OCI-M1 (cell line): ENCODE measurements around the gene SERGEF.
"Not testable (repeated sequence)": the region's sequence is repeated elsewhere in the genome, so short reads cannot be mapped to it uniquely, and the experiment has no call there.

ENCODE experiments used
- DNase-seq: peaks from one replicate; lab custom pipeline; 2025; lab: John Stamatoyannopoulos, UW

The SERGEF gene

DNA sequence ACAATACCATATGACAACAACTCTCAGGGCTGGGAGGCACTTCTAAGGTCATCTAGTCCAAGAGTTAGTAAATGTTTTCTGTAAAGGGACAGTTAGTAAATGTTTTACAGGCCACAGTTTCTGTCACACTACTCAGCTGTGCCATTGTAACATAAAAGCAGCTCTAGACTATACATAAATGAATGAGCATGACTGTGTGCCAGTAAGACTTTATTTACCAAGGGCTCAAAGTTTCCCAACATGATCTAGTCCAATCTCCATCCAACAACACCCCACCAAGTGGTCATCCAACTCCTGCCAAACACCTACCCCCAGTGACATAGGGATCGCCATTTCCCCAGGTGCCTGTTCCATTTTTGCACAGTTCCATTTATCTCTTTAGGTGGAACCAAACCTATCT lies 12.1 kb downstream of the SERGEF start:
- no peak for DNase-seq

DNA sequence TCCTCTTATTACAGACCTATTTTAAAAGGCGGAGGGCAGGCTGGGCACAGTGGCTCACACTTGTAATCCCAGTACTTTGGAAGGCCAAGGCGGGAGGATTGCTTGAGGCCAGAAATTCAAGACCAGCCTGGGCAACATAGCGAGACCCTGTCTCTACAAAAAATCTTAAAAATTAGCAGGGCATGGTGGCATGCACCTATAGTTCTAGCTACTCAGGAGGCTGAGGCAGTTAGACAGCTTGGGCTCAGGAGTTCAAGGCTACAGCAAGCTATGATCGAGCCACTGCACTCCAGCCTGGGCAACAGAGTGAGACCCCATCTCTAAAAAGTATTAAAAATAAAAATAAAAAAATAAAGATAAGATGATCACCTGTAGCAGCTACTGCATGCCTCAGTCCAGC lies 12.7 kb downstream of the SERGEF start:
- not testable (repeated sequence) for DNase-seq

DNA sequence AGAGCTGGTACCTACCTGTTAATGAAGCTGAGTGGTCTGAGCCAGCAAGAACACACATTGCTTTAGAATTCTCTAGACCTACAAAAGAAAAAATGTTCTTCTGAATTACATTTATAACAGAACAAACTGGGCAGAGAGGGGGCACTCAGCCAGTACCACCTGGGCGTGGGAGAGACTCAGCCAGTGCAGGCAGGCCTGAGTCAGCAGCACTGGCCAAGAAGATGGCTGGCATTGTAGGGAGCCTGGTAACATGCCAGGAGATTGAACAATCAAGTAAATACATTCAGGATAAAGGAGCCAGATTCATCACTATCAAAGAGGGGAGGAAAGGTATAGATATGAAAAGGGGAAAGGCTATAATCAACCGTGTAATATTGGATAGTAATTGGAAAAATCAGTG lies 19.9 kb downstream of the SERGEF start:
- DNase-seq = no peak

DNA sequence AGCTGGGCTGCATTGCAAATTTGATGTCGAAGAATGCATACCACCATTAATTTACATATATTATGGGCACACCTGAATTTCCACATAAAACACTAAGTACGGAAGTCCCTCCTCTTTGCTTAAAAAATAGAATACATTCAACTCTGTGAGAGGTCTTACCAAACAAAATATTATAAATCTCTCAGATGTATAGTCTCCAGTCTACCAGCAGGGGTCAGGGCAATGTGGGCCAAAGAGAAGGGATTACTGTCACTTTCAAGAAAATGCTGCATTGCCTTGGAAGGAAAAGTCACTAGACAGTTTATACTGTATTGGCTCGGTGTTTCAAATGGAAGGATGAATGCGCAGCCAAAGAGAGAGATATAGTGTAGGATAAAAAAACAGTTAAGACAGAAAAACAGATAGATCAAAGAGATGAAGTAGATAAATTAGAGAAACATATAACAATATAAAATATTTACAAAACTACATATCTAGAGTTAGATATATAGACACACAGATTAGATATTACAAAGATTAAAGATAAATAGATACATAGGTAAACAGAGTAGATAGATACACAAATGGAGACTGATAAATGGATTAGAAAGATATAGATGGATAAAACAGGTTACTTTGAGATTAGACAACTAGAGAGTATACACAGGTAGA lies 20.9 kb downstream of the SERGEF start:
- peak; percentile 70 for DNase-seq

DNA sequence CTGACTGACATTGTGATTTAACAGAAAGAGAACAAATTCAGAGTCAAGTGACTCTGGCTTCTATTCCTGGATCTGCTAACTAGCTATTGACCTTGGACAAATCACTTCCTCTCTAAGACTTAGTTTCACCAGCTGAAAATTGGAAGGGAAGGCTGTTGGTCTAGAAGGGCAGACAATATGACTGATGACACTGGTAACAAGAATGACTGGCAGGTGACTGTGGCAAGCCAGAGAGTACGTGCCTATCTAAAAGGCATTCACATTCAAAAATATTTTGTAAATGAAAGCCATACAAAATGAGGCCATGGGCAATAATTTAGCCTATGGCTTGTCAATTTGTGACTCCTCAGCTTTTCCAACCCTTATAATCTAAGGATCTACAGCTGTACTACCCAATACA lies 23.5 kb downstream of the SERGEF start:
- DNase-seq = no peak

DNA sequence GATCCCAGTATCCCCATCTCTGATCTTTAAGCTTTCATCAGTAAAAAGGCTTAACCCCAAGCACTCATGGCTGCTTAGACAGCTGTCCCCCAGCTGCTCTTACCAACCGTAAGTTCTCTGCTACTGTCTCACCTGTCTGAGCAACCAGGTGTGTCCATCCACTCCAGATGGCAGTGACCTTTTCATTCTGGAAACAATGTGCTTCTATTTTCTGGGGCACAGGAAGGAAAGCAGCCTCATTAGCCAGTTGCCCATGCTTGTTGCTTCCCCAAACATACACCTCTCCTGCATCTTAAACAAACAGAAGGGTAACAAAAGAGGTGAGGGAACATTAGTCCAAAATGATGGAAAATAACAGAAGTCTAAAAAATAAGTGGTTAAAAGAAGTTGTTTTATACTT lies 24.4 kb downstream of the SERGEF start:
- DNase-seq = no peak

DNA sequence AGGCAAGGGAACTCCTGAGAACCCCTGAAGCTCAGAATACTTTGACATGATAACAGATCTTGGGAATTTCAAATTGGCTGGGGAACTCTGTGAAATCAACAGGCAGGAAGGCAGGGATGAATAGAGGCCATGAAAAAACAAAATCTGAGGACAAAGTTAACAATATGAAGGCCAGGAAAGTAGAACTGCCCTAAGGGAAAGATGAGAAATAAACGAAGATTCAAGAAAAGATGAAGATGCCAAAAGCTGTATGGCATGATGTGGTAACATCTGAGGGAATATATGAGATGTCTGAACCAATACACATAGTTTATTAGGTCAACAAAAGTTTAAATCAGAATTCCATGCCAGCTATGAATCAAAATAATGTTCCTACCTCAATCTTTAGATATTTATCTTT lies 25.0 kb downstream of the SERGEF start:
- no peak for DNase-seq

DNA sequence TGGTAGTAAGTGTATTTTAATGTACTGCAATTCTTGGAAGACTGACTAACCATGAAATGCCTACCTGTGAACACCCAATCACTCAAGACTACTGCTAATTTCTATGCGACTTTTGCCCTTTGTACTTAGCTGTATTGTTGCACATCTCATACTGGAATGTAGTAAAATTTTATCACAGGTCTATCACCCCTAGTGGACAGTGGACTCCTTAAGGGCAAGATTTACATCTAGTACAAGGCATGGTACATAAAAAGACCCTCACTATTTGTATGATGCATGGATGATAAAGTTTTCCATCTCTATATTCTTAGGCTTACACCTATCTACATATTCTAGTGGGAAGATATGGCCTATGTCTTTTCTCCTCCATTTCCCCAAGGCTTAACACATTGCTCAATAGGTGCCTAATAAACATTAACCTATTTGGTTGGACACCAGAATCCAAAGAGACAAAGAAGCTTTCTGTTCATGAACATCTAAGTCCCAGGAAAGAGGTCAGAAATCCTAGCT lies 26.1 kb downstream of the SERGEF start:
- DNase-seq = no peak

DNA sequence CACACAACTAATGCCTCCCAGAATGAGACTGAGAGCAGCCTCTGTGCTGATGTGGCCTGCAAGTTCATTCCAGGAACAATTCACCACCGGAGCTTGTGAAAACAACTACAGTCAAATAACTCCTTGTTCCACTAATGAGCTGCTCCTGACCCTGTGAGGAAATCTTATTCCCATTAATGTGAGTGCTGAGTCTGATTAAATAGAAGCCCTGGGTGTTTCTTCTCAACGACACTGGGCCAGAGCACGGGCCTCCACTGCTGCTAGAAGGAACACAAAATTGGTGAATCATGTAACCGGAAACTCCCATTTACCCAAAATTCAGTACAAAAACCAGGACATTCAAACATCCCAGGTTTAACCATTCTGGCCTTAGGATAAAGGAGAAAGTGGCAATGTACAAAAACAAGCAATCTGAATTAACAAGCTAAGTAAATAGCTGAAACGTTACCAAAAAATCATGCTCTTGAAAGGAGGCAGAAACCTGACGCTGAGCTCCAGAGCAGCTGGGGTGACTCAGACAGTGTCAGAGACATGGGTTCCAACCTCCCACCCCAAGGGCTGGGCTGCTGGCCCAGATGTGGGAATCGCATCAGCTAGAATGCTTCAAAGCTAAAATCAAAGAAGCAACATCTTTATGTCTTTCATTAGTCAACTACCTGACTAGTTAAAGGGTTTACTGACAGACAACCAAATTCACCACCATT lies 26.7 kb downstream of the SERGEF start:
- no peak for DNase-seq

DNA sequence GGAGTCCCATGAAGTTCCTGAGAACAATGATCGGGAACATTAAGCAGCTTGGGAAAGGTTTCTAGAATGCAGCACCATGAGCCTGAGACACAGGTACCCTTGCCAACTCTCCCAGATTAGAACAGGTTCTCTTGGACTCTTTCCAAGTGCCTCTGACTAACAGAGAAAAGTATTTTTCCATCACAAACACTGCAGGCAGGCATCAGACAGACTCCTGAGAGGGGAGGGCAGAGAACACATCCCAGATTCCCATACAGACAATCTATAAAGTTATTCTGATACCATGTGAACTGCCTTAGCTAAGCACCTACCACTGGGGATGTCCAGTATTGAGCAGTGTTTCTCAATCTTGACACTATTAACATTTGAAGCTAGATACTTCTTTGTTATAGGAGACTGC lies 27.3 kb downstream of the SERGEF start:
- no peak for DNase-seq

DNA sequence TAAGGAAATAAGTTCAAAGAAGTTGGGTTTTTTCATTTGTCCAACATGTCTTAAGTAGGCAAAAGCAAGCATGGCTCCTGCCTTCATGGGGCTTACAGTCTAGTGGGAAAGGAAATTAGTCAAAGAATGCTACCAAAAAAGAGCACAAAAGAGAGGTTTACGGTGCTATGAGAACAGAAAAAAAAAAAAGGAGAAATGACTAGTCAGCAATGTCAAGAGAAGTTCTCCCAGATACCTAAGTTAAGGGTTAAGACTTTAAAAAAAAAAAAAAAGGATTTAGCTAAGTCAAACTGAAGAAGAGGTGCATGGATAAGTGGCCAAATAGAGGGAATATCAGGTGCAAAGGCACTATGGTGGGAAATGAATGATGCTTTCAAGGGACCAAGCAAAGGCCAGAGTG lies 29.3 kb downstream of the SERGEF start:
- no peak for DNase-seq

DNA sequence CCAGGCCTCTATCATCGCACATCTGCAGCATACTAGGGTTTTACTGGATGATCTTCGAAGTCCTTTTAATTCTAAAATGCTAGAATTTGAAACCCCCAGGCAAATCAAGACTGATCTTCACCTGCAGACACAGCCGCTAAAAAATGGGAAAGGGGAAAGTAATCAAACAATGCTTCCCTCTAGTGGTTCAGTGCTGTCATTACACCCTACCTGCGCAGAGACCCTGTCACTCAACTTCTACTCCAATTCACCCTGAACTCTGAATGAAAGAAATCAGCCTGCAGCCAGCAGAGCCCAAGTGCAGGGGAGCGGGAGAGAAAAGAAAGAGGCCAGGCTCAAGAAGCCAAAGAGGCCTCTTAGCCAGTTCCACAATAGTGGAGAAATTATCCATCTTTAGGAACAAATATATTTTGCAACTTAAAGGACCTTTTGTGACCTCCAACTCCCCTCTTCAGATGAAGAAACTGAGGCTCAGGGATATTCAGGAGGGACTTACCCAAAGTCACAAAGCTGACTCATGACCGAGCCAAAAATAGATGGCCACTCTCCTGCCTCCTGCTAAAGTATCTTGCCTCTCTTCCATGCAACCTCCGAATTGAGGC lies 33.0 kb downstream of the SERGEF start:
- DNase-seq = peak; percentile 57

DNA sequence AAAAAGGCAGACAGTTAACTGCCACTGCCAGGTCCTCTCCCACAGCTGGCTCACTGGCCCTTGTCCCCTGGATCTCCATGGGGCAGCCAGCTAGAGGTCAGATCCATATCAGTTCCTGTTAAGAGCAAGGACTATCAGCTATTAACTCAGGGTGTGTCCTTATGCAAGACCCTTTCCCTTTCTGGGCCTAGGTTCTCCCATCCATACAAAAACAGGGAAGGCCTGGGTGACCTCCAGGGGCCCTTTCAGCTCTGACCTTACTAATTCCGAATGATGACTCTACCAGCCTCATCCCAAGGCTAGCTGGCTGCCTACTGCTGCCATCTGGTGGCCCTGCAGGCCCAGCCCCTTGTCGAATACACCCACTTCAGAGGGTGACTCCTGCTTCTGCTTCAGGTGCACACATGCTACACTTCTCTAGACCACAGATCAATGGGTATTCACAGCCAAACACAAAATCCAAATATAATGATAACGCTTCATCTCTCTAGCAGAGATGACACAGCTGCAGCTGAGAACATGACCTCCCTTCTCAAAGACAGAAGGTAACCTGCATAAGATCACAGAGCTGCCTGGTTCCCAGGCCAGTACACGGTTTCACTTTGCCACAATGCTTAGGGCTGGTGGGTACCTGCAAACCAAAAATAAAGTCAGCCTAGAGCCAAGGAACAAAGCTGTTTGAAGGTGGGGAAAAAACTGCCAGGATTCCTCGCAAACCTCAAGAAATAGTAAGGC lies 34.1 kb downstream of the SERGEF start:
- DNase-seq = peak; percentile 68

DNA sequence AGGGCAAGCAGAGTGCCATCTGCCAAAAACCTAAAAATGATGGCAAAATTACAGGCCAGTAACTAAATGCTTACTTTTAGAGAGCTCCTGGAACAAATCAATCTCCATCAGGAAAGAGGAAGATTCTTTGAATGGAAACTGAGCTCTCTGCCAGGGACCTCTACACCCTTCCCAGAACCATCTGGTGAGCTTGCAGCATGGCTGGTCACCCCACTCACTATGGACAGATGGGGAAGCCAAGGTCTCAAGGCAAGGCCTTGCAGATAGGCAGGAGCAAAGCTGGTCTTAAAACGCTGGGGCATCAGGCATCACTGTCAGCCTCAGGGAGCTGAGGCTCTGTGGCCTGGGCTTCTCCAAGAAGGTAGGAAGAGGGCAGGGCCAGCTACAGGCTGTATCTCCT lies 36.2 kb downstream of the SERGEF start:
- DNase-seq = no peak

DNA sequence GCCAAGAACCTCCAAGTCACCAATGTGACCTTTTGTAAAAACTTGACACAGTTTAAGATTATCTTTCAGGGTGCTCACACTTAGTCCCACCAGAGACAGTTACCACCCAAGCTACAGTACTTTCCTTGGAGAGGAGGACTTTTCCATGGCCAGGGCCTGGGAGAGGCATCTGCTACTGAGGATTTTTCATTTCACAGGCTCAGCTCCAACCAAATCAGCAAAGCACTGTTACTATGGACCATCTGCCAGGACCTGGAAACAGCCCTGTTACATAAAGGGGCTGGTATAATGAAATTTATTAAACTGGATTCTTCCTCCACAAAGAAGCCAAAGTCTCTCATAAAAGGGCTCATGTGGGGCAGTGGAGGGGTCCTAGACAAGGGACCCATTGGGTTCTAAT lies 38.6 kb downstream of the SERGEF start:
- DNase-seq = no peak

DNA sequence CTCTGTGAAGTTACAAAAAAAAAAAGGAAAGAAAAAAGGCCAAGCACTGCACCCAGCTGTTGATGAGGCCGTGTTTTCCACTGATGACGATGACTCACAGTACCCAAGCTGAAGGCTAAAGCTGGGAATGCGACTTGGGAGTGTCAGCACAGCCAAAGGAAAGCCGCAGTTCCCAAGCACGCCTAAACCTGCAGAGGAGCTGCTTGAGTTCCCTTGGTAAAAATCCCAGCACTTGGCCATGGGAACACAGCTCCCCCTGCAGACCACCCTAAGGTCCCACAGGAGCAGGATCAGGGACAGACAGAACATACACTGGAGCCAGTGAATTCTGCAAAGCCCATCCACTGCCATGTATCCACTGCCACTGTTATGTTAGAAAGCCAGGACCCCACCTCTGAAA lies 39.9 kb downstream of the SERGEF start:
- DNase-seq = peak; percentile 21

DNA sequence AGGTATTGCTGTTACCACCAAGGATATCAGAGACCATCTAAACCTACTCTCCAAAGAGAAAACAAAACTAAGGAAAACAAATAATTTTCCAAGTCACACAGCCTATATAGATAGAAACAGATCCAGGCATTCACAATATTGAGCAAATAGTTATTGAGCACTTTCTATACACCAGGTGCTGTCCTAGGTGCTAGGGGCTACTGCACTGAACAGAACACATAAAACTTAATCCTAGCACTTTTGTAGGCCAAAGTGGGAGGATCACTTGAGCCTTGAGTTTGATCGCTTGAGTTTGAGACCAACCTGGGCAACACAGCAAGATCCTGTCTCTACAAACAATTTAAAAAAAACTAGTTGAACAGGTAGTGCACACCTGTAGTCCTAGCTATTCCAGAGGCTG lies 44.6 kb downstream of the SERGEF start:
- no peak for DNase-seq

DNA sequence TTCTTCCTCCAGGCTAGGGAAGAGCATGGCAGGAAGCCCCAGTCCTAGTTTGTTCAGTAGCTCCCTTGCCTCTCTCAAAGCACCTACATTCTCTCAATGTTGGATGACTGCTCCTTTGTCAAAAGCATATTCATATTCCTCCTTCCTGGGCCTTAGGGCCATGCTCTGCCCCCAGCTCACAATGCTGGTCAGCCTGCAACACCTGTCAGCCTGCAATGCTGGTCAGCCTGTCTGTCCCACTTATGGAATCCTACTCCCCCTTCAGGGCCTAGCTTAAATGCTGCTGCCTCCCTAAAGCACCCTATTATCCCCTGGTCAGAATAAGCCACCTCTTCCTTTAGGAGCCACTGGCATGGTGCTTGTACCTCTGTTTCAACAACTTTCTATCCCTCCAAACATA lies 45.2 kb downstream of the SERGEF start:
- no peak for DNase-seq

DNA sequence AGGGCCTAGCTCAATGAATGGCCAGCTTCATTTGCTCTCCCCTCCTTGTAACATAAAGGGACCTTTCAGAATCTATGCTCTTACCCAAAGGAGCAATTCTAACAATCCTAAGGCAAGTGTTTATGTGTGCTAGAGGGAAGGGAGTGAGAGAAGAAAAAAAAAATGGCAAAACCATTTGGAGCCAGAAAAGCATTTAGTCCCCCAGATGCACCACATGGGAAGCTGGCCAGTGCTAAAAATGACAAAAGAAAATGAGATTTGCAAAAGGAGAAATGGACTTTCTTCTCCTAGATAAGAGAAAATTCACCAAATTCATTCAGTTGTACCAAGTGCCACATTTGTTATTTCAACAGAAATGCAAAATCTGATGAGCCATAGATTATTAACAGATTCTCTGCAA lies 52.8 kb downstream of the SERGEF start:
- no peak for DNase-seq

DNA sequence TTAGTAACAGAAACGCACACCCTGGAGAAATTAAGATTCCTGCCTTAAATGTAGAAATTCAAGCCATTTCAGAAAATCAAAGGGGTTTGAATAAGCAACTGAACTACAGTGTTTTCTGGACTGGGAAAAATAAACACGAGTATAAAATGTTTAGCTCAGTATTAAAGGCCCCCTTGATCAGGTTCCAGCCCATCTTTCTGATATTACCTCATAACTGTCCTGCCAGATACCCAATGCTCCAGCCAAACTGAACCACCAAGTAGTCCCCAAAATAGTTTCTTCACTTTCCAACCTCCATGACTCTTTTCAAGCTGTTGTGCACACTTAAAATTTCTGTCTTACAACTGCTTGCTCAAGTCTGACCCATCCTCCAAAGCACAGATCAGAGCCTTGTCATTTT lies 54.4 kb downstream of the SERGEF start:
- no peak for DNase-seq

DNA sequence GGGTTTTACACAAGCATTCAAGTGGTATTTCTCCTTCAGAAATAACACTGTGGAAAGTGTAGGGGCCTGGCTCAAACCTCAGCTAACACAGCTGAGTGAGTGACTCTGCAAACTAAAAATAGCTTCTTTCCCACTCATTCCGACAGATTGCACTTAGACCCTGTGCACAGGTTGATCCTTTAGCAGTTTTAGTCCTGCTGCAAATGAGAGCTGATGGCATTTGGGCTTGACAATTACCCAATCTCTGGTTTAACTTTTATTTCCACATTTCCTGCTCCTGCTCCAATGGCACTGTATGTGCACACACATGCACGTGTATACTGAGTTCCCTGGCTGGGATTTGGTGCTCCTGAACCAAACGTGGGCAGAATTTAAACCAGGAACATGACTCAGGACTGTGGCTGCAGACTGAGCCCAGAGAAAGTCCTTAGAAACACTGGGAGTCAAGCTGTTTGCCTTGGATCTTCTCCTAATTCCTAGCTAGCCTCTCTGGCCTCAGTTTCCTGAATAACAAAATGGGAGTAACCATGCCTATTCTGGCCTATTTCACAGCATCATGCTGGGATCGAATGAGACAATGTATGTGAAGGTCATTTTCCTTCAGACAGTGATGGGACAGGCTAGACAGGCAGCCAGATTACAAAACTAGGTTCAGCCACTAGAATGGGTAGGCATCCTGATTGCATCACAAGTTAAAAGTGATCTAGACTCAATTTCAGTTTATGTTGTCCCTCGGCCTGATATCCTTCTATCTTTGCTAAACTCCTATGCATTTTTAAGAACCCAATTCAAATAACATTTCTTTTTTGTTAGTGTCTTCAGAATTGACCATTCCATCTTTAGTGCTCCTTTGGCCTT lies 58.2 kb downstream of the SERGEF start:
- DNase-seq = no peak

DNA sequence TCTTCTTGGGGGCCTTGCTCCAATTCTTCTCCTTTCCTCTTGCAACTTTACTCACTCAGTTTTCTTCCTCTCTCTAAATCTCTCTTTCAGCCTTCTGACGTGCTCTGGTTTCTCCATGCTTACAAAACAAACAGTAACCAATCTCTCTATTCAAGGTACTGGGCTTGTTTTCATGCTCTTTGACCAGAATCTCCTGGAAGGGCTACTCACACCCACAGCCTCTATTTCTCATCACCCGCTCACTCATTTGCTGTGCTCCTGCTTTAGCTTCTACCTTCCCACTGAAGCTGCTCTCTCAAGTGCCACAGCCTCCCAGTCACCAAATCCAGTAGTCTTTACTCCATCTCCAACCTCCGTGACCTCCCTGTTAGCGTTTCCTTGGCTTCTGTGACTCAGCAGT lies 60.4 kb downstream of the SERGEF start:
- DNase-seq = no peak
